Fibroblast of skin of back (primary cell): Measurements from ENCODE around the gene ZNF784. TPM values are rescaled to one million over a fixed set of nuclear protein-coding genes. Genes with fewer than 3 reads are reported as not detected.

Experiments used
- DNase-seq: peaks from one replicate; pipeline ENCODE4 v3.0.0-alpha.2; 2013
- polyA plus RNA-seq, 2 experiments: library from polyadenylated mRNA; unstranded; fragments of 120-200 nt; gene quantifications; one replicate each; pipeline ENCODE4 v1.2.1, GENCODE V29; 2013; ENCODE audit not compliant: insufficient read length in 2 of 2

Gene ZNF784
- polyA plus RNA-seq (2013, experiment 1 of 2; ENCODE audit: insufficient read length), result 5.1 TPM
- 6.0 TPM for polyA plus RNA-seq (2013, experiment 2 of 2; ENCODE audit: insufficient read length)

GRCh38 chr19:55624109-55625003 is at the start of gene ZNF784:
Gene ZNF784, minus strand, starts transcription at chr19:55624566. Its CDS starts 5 bp downstream, at chr19:55624561.
- peak; percentile 86 for DNase-seq

- DNase-seq, result no peak
Observed at GRCh38 chr19:55673889-55674288, 49.5 kb upstream of the ZNF784 start.

- DNase-seq, result no peak
Observed at GRCh38 chr19:55673465-55673864, 49.1 kb upstream of the ZNF784 start.

GRCh38 chr19:55672418-55672817 is 48.1 kb upstream of the ZNF784 start:
- peak; percentile 63 for DNase-seq

- no peak for DNase-seq
Observed at GRCh38 chr19:55671054-55671378, 46.6 kb upstream of the ZNF784 start.

GRCh38 chr19:55670280-55671053 is 46.1 kb upstream of the ZNF784 start:
- no peak for DNase-seq

GRCh38 chr19:55669418-55670279 is 45.3 kb upstream of the ZNF784 start:
- DNase-seq, result no peak

- no peak for DNase-seq
Observed at GRCh38 chr19:55668603-55669348, 44.4 kb upstream of the ZNF784 start.

- DNase-seq, result no peak
Observed at GRCh38 chr19:55667958-55668357, 43.6 kb upstream of the ZNF784 start.

GRCh38 chr19:55667511-55667910 is 43.1 kb upstream of the ZNF784 start:
- no peak for DNase-seq

- DNase-seq, result no peak
Observed at GRCh38 chr19:55667006-55667381, 42.6 kb upstream of the ZNF784 start.

GRCh38 chr19:55666343-55667005 is 42.1 kb upstream of the ZNF784 start:
- DNase-seq, result no peak

GRCh38 chr19:55663846-55664536 is 39.6 kb upstream of the ZNF784 start:
- no peak for DNase-seq

- DNase-seq, result no peak
Observed at GRCh38 chr19:55661826-55662225, 37.5 kb upstream of the ZNF784 start.

GRCh38 chr19:55660991-55661390 is 36.6 kb upstream of the ZNF784 start:
- DNase-seq, result no peak

- no peak for DNase-seq
Observed at GRCh38 chr19:55660404-55660803, 36.0 kb upstream of the ZNF784 start.

GRCh38 chr19:55659822-55660221 is 35.5 kb upstream of the ZNF784 start:
- DNase-seq, result no peak

GRCh38 chr19:55658846-55659459 is 34.6 kb upstream of the ZNF784 start:
- DNase-seq, result no peak

- DNase-seq, result no peak
Observed at GRCh38 chr19:55656988-55657747, 32.8 kb upstream of the ZNF784 start.
